ENCODE results near the gene TXN. TPM values are rescaled to one million over a fixed set of nuclear protein-coding genes. Genes with fewer than 3 reads are reported as not detected.

Gene TXN
- 998 and 1,028 TPM in 2 replicates for total RNA-seq (2014; rRNA removed; shearing (Covaris generic); ENCODE audit: low replicate concordance)

GRCh38 chr9:110256380-110257096 lies at the start of gene TXN:
TSS of gene TXN (minus strand) at chr9:110256507. CDS start at chr9:110256435, 72 bp downstream.
- in situ Hi-C loops (cut with HindIII; ENCODE audit: low pct_unique_long_range_greater_than_20kb, low sequenced_read_pairs), result no loop called here

DNA sequence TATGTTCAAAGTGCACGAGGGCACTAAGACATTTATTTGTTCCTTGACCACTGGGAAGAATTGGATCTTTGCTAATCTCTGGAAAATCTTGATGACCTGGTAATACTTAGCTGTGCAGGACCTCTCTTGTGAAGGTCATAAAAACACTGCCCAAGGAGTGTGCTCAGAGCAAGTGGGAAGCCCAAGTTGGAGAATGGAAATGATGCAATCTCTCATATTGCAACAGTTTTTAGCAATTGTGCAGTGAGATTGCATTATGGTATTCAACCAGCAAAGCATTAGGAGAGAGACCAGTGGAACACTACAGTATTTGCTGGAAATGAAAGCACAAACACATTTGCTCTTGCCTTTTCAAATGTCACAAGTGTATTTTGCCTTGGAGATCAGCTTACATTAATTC lies 46.8 kb upstream of the TXN start:
- in situ Hi-C loops (cut with HindIII; ENCODE audit: low pct_unique_long_range_greater_than_20kb, low sequenced_read_pairs), result no loop called here
- DNase-seq (ENCODE audit: low read depth), result no peak

More at GRCh38 chr9:110256380-110257096, at the start of gene TXN:
- peak; percentile 98 for DNase-seq (ENCODE audit: low read depth)

- in situ Hi-C loops (cut with HindIII; ENCODE audit: low pct_unique_long_range_greater_than_20kb, low sequenced_read_pairs), result no loop called here
These were observed 41.8 kb upstream of the TXN start for GRCh38 chr9:110298043-110298605.

DNA sequence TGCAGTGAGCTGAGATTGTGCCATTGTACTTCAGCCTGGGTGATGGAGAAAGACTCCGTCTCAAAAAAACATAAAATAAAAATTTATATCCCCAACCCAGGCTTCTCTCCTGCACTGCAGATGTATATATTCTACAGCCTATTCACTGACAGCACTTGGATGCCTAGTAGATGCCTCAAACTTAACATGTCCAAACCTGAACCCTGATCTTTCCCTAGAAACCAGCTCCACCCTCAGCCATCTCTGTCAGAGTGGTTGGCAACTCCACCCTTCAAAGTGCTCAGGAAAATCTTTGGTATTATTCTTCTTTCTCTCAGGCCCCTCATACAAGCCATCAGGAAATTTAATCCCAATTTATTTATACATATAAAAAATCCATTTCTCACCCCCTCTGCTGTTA lies 36.9 kb upstream of the TXN start:
- DNase-seq (ENCODE audit: low read depth), result no peak
- in situ Hi-C loops (cut with HindIII; ENCODE audit: low pct_unique_long_range_greater_than_20kb, low sequenced_read_pairs), result no loop called here

More at GRCh38 chr9:110298043-110298605, 41.8 kb upstream of the TXN start:
- DNase-seq (ENCODE audit: low read depth), result no peak

DNA sequence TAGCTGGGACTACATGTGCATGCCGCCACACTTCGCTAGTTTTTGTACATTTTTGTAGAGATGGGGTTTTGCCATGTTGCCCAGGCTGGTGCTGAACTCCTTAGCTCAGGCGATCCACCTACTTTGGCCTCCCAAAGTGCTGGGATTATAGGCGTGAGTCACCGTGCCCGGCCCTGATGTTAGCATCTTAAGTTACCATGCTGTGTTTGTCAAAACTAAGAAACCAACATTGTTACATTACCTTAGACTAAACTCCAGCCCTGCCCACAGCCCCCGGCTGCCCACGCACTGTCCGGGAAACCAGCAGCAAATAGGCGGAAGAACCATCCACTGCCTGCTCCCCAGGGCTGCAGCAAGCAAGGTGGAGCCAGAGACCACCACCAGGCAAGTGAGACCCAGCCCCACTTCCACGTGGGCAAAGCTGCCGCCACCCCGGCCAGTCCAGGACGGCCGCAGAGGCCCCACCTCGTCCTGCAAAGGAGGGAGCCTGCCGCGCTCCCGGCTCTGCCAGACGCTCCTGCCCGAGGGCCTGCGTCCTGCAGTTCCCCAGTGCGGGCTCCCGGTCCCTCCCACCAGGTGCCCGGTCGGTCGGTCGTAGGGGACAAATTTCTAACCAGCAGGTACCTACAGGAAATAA lies 35.7 kb upstream of the TXN start:
- no peak for DNase-seq (ENCODE audit: low read depth)
- in situ Hi-C loops (cut with HindIII; ENCODE audit: low pct_unique_long_range_greater_than_20kb, low sequenced_read_pairs), result no loop called here

GRCh38 chr9:110290001-110290400 lies 33.7 kb upstream of the TXN start:
- DNase-seq (ENCODE audit: low read depth), result no peak
- in situ Hi-C loops (cut with HindIII; ENCODE audit: low pct_unique_long_range_greater_than_20kb, low sequenced_read_pairs), result no loop called here

- no peak for DNase-seq (ENCODE audit: low read depth)
- in situ Hi-C loops (cut with HindIII; ENCODE audit: low pct_unique_long_range_greater_than_20kb, low sequenced_read_pairs), result no loop called here
These were observed 32.2 kb upstream of the TXN start for GRCh38 chr9:110288503-110288902.

GRCh38 chr9:110287289-110287680 lies 31.0 kb upstream of the TXN start:
- in situ Hi-C loops (cut with HindIII; ENCODE audit: low pct_unique_long_range_greater_than_20kb, low sequenced_read_pairs), result no loop called here
- no peak for DNase-seq (ENCODE audit: low read depth)

DNA sequence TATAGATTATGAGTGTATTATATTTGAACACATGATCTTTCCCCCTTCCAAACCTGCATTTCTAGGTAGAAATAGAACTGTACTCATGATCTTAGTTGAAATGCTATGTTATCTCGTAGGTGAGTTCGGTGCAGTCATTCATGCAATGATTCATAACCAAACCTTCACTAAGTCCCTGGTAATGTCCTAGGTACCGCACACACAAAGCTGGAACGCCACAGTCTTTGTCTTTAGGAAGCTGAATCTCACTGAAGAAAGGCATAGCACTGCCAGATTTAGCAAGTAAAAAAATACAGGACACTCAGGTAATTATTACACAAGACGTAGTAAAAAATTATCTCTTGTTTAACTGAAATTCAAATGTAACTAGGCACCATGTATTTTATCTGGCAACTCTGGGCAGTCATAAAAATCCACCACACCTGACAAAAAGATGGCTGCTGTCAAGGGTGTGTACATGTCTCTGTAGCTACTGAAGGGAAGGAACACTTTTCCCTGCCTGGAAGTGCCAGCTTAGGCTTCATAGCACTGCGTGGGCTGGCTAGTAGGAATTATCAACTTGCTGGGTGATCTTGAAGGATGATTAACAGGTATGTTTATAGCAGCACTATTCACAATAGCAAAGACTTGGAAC lies 28.0 kb upstream of the TXN start:
- peak; percentile 83 for DNase-seq (ENCODE audit: low read depth)
- in situ Hi-C loops (cut with HindIII; ENCODE audit: low pct_unique_long_range_greater_than_20kb, low sequenced_read_pairs), result no loop called here

DNA sequence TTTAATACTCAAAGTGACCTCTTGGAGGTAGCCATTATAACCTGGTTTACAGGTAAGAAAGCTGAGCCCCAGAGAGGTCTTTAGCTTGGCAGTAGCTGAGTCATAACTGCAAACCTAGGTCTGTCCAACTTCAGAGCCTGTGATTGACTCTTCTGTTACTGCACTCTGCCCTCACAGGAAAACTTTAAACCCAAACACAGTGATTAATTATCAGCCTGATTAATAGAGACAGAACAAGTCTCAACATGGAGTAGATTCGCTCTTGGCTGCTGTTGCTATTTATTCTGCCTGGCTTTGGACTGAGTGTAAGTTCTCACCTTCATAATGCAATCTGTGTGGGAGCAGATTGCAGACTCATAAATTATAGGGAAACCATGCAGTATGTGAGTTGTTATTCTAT lies 27.4 kb upstream of the TXN start:
- in situ Hi-C loops (cut with HindIII; ENCODE audit: low pct_unique_long_range_greater_than_20kb, low sequenced_read_pairs), result no loop called here
- DNase-seq (ENCODE audit: low read depth), result peak; percentile 82

GRCh38 chr9:110282739-110283081 lies 26.4 kb upstream of the TXN start:
- in situ Hi-C loops (cut with HindIII; ENCODE audit: low pct_unique_long_range_greater_than_20kb, low sequenced_read_pairs), result no loop called here
- DNase-seq (ENCODE audit: low read depth), result peak; percentile 70

DNA sequence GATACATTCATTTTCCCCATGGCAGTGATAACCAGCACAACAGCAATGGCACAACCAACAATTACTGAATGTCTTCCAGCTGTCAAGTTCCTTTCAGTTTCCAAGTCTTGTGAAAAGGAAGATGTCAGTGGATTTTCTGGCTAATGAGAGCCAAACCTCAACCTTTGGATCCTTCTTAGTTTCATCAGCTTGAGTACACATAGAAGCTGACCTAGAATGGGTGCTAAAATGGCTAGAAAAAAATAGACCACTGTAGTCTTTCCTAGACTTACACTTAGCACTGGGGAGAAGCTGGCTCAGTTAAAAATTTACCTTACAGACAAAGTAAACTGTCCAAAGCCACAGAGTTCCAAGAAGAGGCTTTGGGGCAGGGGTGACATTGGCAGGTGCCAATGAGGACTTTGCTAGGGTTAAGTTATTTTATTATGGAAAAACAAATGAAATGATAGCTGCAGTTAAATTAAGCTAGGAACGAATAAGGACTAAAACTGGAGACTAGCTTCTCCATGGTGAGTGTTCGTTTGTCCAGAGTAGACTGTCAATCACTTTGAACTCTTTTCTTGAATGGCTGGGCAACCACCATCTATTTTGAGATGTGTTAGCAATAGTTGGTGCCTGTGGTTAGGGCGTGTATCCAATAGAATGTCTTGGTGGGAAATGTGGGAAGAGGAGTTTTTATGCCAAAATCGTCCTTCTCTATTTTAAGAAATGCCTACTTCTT lies 25.9 kb upstream of the TXN start:
- DNase-seq (ENCODE audit: low read depth), result no peak
- in situ Hi-C loops (cut with HindIII; ENCODE audit: low pct_unique_long_range_greater_than_20kb, low sequenced_read_pairs), result no loop called here

DNA sequence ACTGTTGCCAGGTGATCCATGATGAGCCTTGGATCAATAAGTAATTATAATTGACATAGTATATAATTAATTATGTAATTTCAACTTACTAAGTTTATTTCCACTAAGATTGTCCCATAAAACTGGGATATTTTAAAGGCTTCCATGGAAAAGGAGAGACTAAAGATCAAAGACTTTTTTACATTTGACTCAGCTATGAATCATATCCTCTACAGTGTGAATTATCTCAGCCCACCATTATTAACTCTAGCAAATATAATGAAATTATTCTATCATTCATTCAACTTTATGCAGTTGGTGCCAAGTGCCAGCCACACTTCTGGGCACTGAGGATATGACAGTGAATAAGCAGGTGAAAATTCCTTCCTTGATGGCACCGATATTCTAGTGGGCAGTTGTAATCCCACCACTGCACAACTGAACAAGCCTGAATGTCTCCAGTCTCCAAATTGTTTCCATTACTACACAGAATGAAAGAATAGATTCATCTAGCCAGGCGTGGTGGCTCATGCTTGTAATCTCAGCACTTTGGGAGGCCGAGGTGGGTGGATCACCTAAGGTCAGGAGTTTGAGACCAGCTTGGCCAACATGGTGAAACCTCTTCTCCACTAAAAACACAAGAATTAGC lies 21.9 kb upstream of the TXN start:
- in situ Hi-C loops (cut with HindIII; ENCODE audit: low pct_unique_long_range_greater_than_20kb, low sequenced_read_pairs), result no loop called here

DNA sequence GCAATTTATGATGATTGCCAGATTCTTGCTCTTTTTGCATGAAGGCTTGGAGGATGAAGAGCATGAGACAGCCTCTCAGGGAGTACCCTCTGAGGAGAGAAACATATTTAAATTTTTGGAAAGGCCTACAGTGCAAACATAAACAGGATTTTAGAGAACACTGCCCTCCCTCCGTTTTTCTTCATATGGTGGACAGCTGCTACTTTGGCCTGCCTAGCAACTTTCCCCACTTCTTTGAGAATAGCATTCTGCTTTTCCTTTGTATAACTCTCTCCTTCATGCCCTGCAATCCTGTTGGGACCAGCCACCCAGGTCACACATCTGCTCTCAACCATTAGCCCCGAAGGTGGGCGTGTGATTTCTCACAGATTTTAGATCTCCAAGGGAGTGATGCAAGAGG lies 20.5 kb upstream of the TXN start:
- DNase-seq (ENCODE audit: low read depth), result no peak
- in situ Hi-C loops (cut with HindIII; ENCODE audit: low pct_unique_long_range_greater_than_20kb, low sequenced_read_pairs), result no loop called here

More for the DNA sequence above, 21.9 kb upstream of the TXN start:
- DNase-seq (ENCODE audit: low read depth), result peak; percentile 16

DNA sequence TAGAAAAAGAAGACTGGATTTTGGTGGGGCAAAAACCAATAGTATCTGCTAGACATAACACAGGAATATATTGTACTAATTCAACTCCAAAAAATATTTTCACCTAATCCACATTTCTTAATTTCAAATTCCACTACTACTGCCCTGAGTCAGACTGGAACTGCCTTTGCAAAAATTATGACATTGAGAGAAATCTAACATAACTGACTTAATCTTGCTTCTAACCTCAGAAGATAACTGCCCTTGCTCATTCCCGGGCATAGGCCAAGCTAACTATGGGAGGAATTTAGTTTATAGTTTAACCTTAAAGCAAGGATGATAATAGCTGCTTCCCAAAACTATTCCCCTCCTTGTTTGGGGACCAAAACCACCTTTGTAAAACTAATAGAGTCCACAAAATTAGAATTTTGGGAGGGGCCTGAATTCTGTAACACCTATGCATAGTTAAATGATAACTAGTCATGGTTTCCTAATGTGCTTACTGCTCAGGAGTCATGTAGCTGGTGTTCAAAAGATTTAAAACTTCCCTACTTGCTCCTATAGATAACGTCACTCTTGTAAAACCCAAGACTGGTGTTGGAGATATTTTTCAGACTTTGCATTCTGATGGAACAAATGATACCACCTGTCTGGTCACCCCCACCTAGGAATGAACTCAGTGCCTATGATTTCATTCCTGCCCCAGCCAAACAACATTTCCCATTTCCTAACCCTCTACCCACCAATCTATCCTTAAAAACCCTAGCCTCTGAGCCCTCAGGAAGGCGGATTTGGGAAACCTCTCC lies 14.1 kb upstream of the TXN start:
- in situ Hi-C loops (cut with HindIII; ENCODE audit: low pct_unique_long_range_greater_than_20kb, low sequenced_read_pairs), result no loop called here
- DNase-seq (ENCODE audit: low read depth), result no peak

GRCh38 chr9:110266795-110267194 lies 10.5 kb upstream of the TXN start:
- in situ Hi-C loops (cut with HindIII; ENCODE audit: low pct_unique_long_range_greater_than_20kb, low sequenced_read_pairs), result no loop called here

GRCh38 chr9:110261632-110262031 lies 5.3 kb upstream of the TXN start:
- in situ Hi-C loops (cut with HindIII; ENCODE audit: low pct_unique_long_range_greater_than_20kb, low sequenced_read_pairs), result no loop called here
- no peak for DNase-seq (ENCODE audit: low read depth)

More at GRCh38 chr9:110266795-110267194, 10.5 kb upstream of the TXN start:
- no peak for DNase-seq (ENCODE audit: low read depth)

Data from Caki2 (cell line).